Measurements from ENCODE around the gene STRN. TPM values are rescaled to one million over a fixed set of nuclear protein-coding genes. Genes with fewer than 3 reads are reported as not detected.
"Not testable (repeated sequence)": the region's sequence is repeated elsewhere in the genome, so short reads cannot be mapped to it uniquely, and the experiment has no call there.

The STRN gene
- total RNA-seq, 1 experiment from 2014 or later, result 37.4 TPM

- DNase-seq (ENCODE audit: low read depth, low spot score); intact Hi-C loops (cut with micrococcal nuclease; ENCODE audit: unreplicated experiment); H3K27ac ChIP-seq (ENCODE audit: low read length); ATAC-seq; H3K36me3 ChIP-seq (ENCODE audit: control insufficient read depth, insufficient read depth, low read length); CTCF ChIA-PET; POLR2A ChIA-PET; H3K27me3 ChIP-seq (ENCODE audit: control insufficient read depth, insufficient read depth, low read length); H3K9me3 ChIP-seq (ENCODE audit: control insufficient read depth, insufficient read depth, low read depth, low read length); in situ Hi-C loops (cut with HindIII; ENCODE audit: low pct_unique_long_range_greater_than_20kb, low sequenced_read_pairs); H3K4me1 ChIP-seq (ENCODE audit: control insufficient read depth, insufficient read depth, low read length); BruUV-seq (replicated peaks); H3K4me3 ChIP-seq (ENCODE audit: low read depth in 2 of 2, low read length in 2 of 2): not testable (repeated sequence)
These were observed 34.6 kb downstream of the STRN start for GRCh38 chr2:36931688-36932087.

DNA sequence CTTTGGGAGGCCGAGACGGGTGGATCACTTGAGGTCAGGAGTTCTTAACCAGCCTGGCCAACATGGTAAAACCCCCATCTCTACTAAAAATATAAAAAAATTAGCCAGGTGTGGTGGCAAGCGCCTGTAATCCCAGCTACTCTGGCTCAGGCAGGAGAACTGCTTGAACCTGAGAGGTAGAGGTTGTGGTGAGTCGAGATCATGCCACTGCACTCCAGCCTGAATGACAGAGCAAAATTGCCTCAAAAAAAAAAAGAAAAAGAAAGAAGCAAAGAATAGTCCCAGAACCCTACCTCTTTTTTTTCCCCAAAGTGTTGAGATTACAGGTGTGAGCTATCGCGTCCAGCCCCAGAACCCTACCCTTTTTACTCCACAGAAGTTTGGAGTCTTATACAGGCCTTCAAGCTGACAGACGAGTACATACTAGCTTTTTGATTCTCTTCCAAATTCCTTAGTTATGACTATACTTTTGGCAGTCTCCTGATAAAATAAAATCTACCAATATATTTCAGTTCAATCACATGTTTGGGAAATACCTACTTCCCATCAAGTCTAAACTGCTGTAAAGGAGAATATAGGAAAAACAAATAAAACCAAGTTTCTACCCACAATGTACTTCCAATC is 35.4 kb downstream of the STRN start:
- intact Hi-C loops (cut with micrococcal nuclease; ENCODE audit: unreplicated experiment); H3K4me1 ChIP-seq (ENCODE audit: control insufficient read depth, insufficient read depth, low read length); H3K9me3 ChIP-seq (ENCODE audit: control insufficient read depth, insufficient read depth, low read depth, low read length); CTCF ChIA-PET; H3K36me3 ChIP-seq (ENCODE audit: control insufficient read depth, insufficient read depth, low read length); BruUV-seq (replicated peaks); POLR2A ChIA-PET; in situ Hi-C loops (cut with HindIII; ENCODE audit: low pct_unique_long_range_greater_than_20kb, low sequenced_read_pairs); H3K4me3 ChIP-seq (ENCODE audit: low read depth in 2 of 2, low read length in 2 of 2); ATAC-seq; DNase-seq (ENCODE audit: low read depth, low spot score); H3K27ac ChIP-seq (ENCODE audit: low read length); H3K27me3 ChIP-seq (ENCODE audit: control insufficient read depth, insufficient read depth, low read length): not testable (repeated sequence)

DNA sequence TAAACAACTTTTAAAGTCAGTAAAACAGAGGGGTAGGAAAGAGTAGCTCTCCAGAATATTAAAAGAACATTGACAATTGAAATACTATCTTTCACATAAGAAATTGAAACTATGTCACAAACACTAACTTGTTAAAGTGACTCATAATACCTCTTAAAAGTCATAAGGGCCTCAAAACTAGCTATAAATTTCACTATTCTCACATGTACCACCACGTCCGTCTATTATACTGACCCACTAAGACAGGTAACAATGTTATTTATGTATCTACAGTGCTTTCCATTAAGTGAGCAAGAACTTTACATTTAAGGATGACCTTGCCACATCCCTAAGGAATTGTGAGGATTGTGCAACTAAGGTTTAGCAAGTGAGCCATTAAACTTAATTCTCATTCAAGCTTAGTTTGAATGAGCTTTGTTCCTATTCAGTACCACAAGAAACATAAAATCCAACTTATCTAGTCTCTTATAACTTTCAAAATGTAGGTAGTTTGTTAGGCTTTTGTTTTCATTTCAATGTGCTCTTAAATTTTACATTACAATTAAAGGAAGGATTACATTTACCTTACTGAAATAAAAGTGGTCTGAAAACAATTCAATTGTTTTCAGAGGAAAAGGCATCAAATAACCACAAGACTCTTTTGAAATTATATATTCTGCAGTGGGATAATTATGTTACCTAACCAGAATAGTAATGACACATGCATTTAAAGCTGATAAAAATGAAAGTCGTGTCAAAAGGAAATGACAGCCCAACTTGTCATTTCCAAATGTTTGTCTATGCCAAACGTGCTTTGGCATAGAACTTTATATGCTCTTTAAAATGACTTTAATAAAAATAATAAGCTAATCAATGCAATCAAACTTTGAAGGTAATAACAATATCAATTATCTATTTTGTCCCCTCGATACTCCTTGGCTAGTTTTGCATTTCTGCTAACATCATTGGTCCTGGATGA is 39.9 kb downstream of the STRN start:
- BruUV-seq (replicated peaks); H3K27me3 ChIP-seq (ENCODE audit: control insufficient read depth, insufficient read depth, low read length); H3K4me3 ChIP-seq (ENCODE audit: low read depth in 2 of 2, low read length in 2 of 2); DNase-seq (ENCODE audit: low read depth, low spot score); H3K27ac ChIP-seq (ENCODE audit: low read length); intact Hi-C loops (cut with micrococcal nuclease; ENCODE audit: unreplicated experiment); H3K36me3 ChIP-seq (ENCODE audit: control insufficient read depth, insufficient read depth, low read length); H3K4me1 ChIP-seq (ENCODE audit: control insufficient read depth, insufficient read depth, low read length); H3K9me3 ChIP-seq (ENCODE audit: control insufficient read depth, insufficient read depth, low read depth, low read length); POLR2A ChIA-PET; in situ Hi-C loops (cut with HindIII; ENCODE audit: low pct_unique_long_range_greater_than_20kb, low sequenced_read_pairs); ATAC-seq: not testable (repeated sequence)
- CTCF ChIA-PET, result interaction anchor here (0.7 kb wide), 1 partner anchor 419 kb away, joined by 3 read pairs; no protein-coding TSS in a partner anchor

DNA sequence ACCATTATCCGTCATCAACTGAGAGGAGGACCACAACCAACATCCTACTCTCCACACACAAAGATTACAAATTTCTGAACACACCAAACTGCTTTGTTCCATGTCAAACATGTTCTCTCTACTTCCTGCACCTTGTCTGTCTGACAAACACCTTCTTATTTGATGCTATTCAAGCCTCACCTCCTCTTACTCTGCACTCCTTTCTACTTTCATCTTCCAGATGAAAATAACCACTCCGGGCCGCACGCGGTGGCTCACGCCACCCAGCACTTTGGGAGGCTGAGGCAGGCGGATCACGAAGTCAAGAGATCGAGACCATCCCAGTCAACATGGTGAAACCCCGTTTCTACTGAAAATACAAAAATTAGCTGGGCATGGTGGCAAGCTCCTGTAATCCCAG is 43.7 kb downstream of the STRN start:
- H3K4me1 ChIP-seq (ENCODE audit: control insufficient read depth, insufficient read depth, low read length); BruUV-seq (replicated peaks); ATAC-seq; DNase-seq (ENCODE audit: low read depth, low spot score); H3K36me3 ChIP-seq (ENCODE audit: control insufficient read depth, insufficient read depth, low read length); intact Hi-C loops (cut with micrococcal nuclease; ENCODE audit: unreplicated experiment); H3K9me3 ChIP-seq (ENCODE audit: control insufficient read depth, insufficient read depth, low read depth, low read length); CTCF ChIA-PET; in situ Hi-C loops (cut with HindIII; ENCODE audit: low pct_unique_long_range_greater_than_20kb, low sequenced_read_pairs); H3K27ac ChIP-seq (ENCODE audit: low read length); POLR2A ChIA-PET; H3K4me3 ChIP-seq (ENCODE audit: low read depth in 2 of 2, low read length in 2 of 2); H3K27me3 ChIP-seq (ENCODE audit: control insufficient read depth, insufficient read depth, low read length): not testable (repeated sequence)

DNA sequence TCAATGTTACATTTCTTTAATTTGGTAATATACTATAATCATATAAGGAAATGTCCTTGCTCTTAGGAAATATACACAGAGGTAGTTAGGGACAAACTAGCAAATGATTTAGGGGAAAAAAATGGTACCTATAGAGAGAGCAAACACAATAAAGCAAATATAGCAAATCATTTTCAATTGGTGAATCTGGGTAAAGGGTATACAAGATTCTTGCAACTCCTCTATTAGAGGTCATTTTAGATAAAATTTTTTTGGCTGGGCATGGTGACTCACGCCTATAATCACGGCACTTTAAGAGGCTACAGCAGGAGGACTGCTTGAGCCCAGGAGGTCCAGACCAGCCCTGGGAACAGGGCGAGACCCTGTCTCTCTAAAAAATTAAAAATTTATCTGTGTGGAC is 44.4 kb downstream of the STRN start:
- ChIA-PET POLR2A (no interaction called here), CTCF (no interaction called here)
- in situ Hi-C loops (cut with HindIII; ENCODE audit: low pct_unique_long_range_greater_than_20kb, low sequenced_read_pairs) (no loop called here), intact Hi-C loops (cut with micrococcal nuclease; ENCODE audit: unreplicated experiment) (no loop called here)
- no peak overlapping the region for H3K4me3 ChIP-seq (ENCODE audit: low read depth in 2 of 2, low read length in 2 of 2)
- no TSS peak for BruUV-seq (replicated peaks)
- H3K9me3 ChIP-seq (ENCODE audit: control insufficient read depth, insufficient read depth, low read depth, low read length), result no peaks in the 10 kb centered on the region
- ATAC-seq (no peak), DNase-seq (ENCODE audit: low read depth, low spot score) (no peak)
- no peaks in the 10 kb centered on the region for H3K27me3 ChIP-seq (ENCODE audit: control insufficient read depth, insufficient read depth, low read length)
- no peaks in the 10 kb centered on the region for H3K36me3 ChIP-seq (ENCODE audit: control insufficient read depth, insufficient read depth, low read length)
- no peak overlapping the region for H3K27ac ChIP-seq (ENCODE audit: low read length)
- H3K4me1 ChIP-seq (ENCODE audit: control insufficient read depth, insufficient read depth, low read length), result no peaks in the 10 kb centered on the region; the same call in 1 of the 2 replicates
- TF ChIP-seq POLR2AphosphoS5 (IDR thresholded peaks at IDR 0.05; ENCODE audit: low read depth, low read length) (no peak), REST (IDR thresholded peaks at IDR 0.05; ENCODE audit: insufficient read depth in 1 of 2, low read depth in 2 of 2, low read length in 1 of 2) (no peak), SIN3A (IDR thresholded peaks at IDR 0.05; ENCODE audit: borderline replicate concordance, insufficient read depth, low read depth, low read length) (no peak), TCF7L2 (IDR thresholded peaks at IDR 0.05; ENCODE audit: low read depth, low read length) (no peak)
- TF ChIP-seq, protein P1, sequence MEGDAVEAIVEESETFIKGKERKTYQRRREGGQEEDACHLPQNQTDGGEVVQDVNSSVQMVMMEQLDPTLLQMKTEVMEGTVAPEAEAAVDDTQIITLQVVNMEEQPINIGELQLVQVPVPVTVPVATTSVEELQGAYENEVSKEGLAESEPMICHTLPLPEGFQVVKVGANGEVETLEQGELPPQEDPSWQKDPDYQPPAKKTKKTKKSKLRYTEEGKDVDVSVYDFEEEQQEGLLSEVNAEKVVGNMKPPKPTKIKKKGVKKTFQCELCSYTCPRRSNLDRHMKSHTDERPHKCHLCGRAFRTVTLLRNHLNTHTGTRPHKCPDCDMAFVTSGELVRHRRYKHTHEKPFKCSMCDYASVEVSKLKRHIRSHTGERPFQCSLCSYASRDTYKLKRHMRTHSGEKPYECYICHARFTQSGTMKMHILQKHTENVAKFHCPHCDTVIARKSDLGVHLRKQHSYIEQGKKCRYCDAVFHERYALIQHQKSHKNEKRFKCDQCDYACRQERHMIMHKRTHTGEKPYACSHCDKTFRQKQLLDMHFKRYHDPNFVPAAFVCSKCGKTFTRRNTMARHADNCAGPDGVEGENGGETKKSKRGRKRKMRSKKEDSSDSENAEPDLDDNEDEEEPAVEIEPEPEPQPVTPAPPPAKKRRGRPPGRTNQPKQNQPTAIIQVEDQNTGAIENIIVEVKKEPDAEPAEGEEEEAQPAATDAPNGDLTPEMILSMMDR (IDR thresholded peaks at IDR 0.05), result no peak
